Calu3 (cell line): ENCODE results near the gene H1-8. TPM values are rescaled to one million over a fixed set of nuclear protein-coding genes. Genes with fewer than 3 reads are reported as not detected.

Experiments
- BruUV-seq: library from RNA; stranded (reverse); fragments of 400-500 nt; replicated peaks from 2 replicates; lab custom pipeline; 2021; lab: Mats Ljungman, UMichigan
- CTCF ChIA-PET: fragments of 300-600 bp; sonication (Branson Sonifier 250); formaldehyde crosslinking; loops from one replicate; lab custom pipeline; 2022; ENCODE audit warnings: antibody characterized with exemption; lab: Charles Lee
- DNase-seq: peaks from one replicate; pipeline ENCODE4 v3.0.0; 2022
- H3K27ac Mint-ChIP-seq: one replicate; pipeline ENCODE4 v1.8.0; 2022; ENCODE audit warnings: mixed read lengths; ENCODE audit not compliant: unreplicated experiment
- H3K27me3 Mint-ChIP-seq: one replicate; pipeline ENCODE4 v1.8.0; 2022; ENCODE audit warnings: mixed read lengths; ENCODE audit not compliant: unreplicated experiment
- H3K36me3 Mint-ChIP-seq: one replicate; pipeline ENCODE4 v1.8.0; 2022; ENCODE audit warnings: mild to moderate bottlenecking, moderate library complexity, mixed read lengths; ENCODE audit not compliant: insufficient read depth, unreplicated experiment
- H3K4me1 Mint-ChIP-seq: one replicate; pipeline ENCODE4 v1.8.0; 2022; ENCODE audit warnings: mild to moderate bottlenecking, low read depth, mixed read lengths; ENCODE audit not compliant: unreplicated experiment
- H3K4me3 Mint-ChIP-seq: one replicate; pipeline ENCODE4 v1.8.0; 2022; ENCODE audit warnings: mild to moderate bottlenecking, low read depth, moderate library complexity, mixed read lengths; ENCODE audit not compliant: unreplicated experiment
- H3K9me3 Mint-ChIP-seq: one replicate; pipeline ENCODE4 v1.8.0; 2022; ENCODE audit warnings: low read depth, mixed read lengths; ENCODE audit not compliant: unreplicated experiment
- intact Hi-C: fragments of 100-400 bp; cut with micrococcal nuclease; formaldehyde crosslinking; loops from one replicate; pipeline ENCODE4 v1.10.0; 2022; ENCODE audit not compliant: unreplicated experiment
- total RNA-seq: library from RNA; stranded (reverse); gene quantifications from 2 replicates; pipeline ENCODE4 v1.2.3, GENCODE V29; 2022
- TF ChIP-seq, protein P1 (sequence below): fragments of 200-600 bp; IDR thresholded peaks from one replicate; pipeline ENCODE4 v1.8.0; 2022; ENCODE audit warnings: antibody characterized with exemption; ENCODE audit not compliant: unreplicated experiment

The H1-8 gene
- total RNA-seq, 1 experiment from 2014 or later: not detected

DNA sequence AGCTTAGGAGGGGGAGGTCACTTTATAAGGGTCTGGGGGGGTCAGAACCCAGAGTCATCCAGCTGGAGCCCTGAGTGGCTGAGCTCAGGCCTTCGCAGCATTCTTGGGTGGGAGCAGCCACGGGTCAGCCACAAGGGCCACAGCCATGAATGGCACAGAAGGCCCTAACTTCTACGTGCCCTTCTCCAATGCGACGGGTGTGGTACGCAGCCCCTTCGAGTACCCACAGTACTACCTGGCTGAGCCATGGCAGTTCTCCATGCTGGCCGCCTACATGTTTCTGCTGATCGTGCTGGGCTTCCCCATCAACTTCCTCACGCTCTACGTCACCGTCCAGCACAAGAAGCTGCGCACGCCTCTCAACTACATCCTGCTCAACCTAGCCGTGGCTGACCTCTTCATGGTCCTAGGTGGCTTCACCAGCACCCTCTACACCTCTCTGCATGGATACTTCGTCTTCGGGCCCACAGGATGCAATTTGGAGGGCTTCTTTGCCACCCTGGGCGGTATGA, 14.3 kb upstream of the H1-8 start, which contains the start of gene RHO:
Gene RHO, plus strand, starts transcription at position 51 of the 512 bp plus-strand sequence. Its CDS starts 95 bp downstream, at position 146.
- BruUV-seq: no TSS peak
- Mint-ChIP-seq H3K4me3 (no peak within 1 kb of the TSS), H3K27ac (no peak within 1 kb of the TSS), H3K36me3 (no peaks in the 10 kb centered on the region), H3K27me3 (peaks cover 62% of the 10 kb centered on the region), H3K4me1 (peaks cover 8% of the 10 kb centered on the region), H3K9me3 (no peaks in the 10 kb centered on the region)
- TF ChIP-seq, protein P1, sequence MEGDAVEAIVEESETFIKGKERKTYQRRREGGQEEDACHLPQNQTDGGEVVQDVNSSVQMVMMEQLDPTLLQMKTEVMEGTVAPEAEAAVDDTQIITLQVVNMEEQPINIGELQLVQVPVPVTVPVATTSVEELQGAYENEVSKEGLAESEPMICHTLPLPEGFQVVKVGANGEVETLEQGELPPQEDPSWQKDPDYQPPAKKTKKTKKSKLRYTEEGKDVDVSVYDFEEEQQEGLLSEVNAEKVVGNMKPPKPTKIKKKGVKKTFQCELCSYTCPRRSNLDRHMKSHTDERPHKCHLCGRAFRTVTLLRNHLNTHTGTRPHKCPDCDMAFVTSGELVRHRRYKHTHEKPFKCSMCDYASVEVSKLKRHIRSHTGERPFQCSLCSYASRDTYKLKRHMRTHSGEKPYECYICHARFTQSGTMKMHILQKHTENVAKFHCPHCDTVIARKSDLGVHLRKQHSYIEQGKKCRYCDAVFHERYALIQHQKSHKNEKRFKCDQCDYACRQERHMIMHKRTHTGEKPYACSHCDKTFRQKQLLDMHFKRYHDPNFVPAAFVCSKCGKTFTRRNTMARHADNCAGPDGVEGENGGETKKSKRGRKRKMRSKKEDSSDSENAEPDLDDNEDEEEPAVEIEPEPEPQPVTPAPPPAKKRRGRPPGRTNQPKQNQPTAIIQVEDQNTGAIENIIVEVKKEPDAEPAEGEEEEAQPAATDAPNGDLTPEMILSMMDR: no peak
- CTCF ChIA-PET: no interaction called here
- no peak for DNase-seq
- intact Hi-C loops: no loop called here

DNA sequence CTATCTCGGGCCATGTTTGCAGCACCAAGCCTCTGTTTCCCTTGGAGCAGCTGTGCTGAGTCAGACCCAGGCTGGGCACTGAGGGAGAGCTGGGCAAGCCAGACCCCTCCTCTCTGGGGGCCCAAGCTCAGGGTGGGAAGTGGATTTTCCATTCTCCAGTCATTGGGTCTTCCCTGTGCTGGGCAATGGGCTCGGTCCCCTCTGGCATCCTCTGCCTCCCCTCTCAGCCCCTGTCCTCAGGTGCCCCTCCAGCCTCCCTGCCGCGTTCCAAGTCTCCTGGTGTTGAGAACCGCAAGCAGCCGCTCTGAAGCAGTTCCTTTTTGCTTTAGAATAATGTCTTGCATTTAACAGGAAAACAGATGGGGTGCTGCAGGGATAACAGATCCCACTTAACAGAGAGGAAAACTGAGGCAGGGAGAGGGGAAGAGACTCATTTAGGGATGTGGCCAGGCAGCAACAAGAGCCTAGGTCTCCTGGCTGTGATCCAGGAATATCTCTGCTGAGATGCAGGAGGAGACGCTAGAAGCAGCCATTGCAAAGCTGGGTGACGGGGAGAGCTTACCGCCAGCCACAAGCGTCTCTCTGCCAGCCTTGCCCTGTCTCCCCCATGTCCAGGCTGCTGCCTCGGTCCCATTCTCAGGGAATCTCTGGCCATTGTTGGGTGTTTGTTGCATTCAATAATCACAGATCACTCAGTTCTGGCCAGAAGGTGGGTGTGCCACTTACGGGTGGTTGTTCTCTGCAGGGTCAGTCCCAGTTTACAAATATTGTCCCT, 13.4 kb upstream of the H1-8 start:
- no peak overlapping the region for H3K27ac Mint-ChIP-seq

DNA sequence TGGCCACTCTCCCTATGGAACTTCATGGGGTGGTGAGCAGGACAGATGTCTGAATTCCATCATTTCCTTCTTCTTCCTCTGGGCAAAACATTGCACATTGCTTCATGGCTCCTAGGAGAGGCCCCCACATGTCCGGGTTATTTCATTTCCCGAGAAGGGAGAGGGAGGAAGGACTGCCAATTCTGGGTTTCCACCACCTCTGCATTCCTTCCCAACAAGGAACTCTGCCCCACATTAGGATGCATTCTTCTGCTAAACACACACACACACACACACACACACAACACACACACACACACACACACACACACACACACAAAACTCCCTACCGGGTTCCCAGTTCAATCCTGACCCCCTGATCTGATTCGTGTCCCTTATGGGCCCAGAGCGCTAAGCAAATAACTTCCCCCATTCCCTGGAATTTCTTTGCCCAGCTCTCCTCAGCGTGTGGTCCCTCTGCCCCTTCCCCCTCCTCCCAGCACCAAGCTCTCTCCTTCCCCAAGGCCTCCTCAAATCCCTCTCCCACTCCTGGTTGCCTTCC, 12.7 kb upstream of the H1-8 start:
- no peak overlapping the region for H3K4me3 Mint-ChIP-seq
- no peaks in the 10 kb centered on the region for H3K9me3 Mint-ChIP-seq
- TF ChIP-seq, protein P1: no peak
- H3K36me3 Mint-ChIP-seq: no peaks in the 10 kb centered on the region
- intact Hi-C loops: no loop called here
- CTCF ChIA-PET: no interaction called here
- H3K27me3 Mint-ChIP-seq: peaks cover 58% of the 10 kb centered on the region
- no peak for DNase-seq
- peaks cover 8% of the 10 kb centered on the region for H3K4me1 Mint-ChIP-seq
- H3K27ac Mint-ChIP-seq: no peak overlapping the region
- BruUV-seq: no TSS peak

More for the DNA sequence above, 13.4 kb upstream of the H1-8 start:
- no peaks in the 10 kb centered on the region for H3K36me3 Mint-ChIP-seq
- TF ChIP-seq, protein P1: no peak
- H3K27me3 Mint-ChIP-seq: peaks cover 58% of the 10 kb centered on the region
- BruUV-seq: no TSS peak
- CTCF ChIA-PET: no interaction called here
- H3K9me3 Mint-ChIP-seq: no peaks in the 10 kb centered on the region
- H3K4me3 Mint-ChIP-seq: no peak overlapping the region
- DNase-seq: no peak
- peaks cover 8% of the 10 kb centered on the region for H3K4me1 Mint-ChIP-seq
- intact Hi-C loops: no loop called here

DNA sequence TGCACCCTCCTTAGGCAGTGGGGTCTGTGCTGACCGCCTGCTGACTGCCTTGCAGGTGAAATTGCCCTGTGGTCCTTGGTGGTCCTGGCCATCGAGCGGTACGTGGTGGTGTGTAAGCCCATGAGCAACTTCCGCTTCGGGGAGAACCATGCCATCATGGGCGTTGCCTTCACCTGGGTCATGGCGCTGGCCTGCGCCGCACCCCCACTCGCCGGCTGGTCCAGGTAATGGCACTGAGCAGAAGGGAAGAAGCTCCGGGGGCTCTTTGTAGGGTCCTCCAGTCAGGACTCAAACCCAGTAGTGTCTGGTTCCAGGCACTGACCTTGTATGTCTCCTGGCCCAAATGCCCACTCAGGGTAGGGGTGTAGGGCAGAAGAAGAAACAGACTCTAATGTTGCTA, 12.2 kb upstream of the H1-8 start:
- Mint-ChIP-seq H3K27ac (no peak overlapping the region), H3K9me3 (no peaks in the 10 kb centered on the region), H3K36me3 (no peaks in the 10 kb centered on the region), H3K4me3 (no peak overlapping the region), H3K4me1 (peaks cover 8% of the 10 kb centered on the region), H3K27me3 (peaks cover 58% of the 10 kb centered on the region)
- DNase-seq: no peak
- CTCF ChIA-PET: no interaction called here
- BruUV-seq: no TSS peak
- intact Hi-C loops: no loop called here
- TF ChIP-seq, protein P1: no peak
